ENCODE data around the gene TEK.

DNA sequence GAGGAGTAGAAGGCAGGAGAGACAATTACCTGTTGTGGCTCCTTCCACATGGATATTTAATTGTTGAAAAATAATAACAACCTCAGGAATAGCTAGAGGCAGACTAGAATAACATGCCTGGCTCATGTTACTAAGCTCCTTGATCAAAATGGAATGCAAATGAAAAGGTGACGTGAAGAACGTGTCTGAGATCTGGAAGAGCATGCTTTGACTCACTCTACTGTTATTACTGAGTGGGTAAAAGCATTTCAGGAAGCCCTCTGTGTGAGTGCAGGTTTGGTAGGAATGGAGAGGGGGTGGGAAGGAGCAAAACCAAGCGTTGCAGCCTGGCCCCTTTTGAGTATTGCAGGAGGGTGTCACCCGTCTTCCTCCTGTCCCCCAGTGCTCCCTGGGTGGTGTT lies 103.2 kb downstream of the TEK start:
- TF ChIP-seq POLR2AphosphoS5 (IDR thresholded peaks at IDR 0.05; ENCODE audit: low read depth, low read length) (no peak), SIN3A (IDR thresholded peaks at IDR 0.05; ENCODE audit: borderline replicate concordance, insufficient read depth, low read length) (no peak), TAF1 (IDR thresholded peaks at IDR 0.05; ENCODE audit: borderline replicate concordance, insufficient read depth, low read length) (no peak), FOXP2 (optimal IDR thresholded peaks at IDR 0.05; ENCODE audit: borderline replicate concordance, extremely low read depth, extremely low read length, insufficient read depth) (no peak)
- TF ChIP-seq, protein P1, sequence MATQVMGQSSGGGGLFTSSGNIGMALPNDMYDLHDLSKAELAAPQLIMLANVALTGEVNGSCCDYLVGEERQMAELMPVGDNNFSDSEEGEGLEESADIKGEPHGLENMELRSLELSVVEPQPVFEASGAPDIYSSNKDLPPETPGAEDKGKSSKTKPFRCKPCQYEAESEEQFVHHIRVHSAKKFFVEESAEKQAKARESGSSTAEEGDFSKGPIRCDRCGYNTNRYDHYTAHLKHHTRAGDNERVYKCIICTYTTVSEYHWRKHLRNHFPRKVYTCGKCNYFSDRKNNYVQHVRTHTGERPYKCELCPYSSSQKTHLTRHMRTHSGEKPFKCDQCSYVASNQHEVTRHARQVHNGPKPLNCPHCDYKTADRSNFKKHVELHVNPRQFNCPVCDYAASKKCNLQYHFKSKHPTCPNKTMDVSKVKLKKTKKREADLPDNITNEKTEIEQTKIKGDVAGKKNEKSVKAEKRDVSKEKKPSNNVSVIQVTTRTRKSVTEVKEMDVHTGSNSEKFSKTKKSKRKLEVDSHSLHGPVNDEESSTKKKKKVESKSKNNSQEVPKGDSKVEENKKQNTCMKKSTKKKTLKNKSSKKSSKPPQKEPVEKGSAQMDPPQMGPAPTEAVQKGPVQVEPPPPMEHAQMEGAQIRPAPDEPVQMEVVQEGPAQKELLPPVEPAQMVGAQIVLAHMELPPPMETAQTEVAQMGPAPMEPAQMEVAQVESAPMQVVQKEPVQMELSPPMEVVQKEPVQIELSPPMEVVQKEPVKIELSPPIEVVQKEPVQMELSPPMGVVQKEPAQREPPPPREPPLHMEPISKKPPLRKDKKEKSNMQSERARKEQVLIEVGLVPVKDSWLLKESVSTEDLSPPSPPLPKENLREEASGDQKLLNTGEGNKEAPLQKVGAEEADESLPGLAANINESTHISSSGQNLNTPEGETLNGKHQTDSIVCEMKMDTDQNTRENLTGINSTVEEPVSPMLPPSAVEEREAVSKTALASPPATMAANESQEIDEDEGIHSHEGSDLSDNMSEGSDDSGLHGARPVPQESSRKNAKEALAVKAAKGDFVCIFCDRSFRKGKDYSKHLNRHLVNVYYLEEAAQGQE (IDR thresholded peaks at IDR 0.05; ENCODE audit: insufficient read depth in 1 of 2, low read depth in 2 of 2, low read length in 2 of 2) = no peak
